GM19193 (cell line): ENCODE data around the gene C10orf90.

ENCODE experiments used
- POLR2A ChIP-seq: IDR thresholded peaks from 4 replicates; pipeline ENCODE4 v1.6.1; 2011; ENCODE audit not compliant: insufficient read depth, insufficient read length; ENCODE audit errors: extremely low read depth

Gene C10orf90

DNA sequence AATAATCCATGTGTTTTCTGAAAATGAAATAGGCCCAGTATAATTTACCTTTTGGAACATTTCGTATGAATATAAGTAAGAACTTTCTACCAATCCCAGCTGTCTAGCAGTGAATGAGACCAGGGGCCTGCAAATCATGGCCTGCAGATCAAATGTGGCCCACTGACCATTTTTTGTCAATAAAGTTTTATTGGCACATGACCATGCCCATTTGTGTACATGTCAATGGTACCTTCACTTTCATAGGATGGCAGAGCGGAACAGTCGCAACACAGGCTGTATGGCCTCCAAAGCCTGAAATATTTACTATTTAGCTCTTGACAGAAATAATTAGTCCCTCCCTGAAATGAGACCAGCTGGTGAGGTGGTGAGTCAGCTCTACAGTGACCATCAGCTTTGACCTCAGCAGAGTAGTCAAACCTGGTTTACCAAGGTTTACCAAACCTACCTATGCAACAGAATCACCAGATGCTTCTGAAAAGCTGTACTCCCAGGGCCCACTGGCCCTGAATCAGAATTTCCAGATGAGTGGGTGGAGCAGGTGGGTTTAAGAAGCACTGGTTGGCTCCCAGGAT is 13.8 kb upstream of the C10orf90 start:
- no peak for TF ChIP-seq POLR2A

DNA sequence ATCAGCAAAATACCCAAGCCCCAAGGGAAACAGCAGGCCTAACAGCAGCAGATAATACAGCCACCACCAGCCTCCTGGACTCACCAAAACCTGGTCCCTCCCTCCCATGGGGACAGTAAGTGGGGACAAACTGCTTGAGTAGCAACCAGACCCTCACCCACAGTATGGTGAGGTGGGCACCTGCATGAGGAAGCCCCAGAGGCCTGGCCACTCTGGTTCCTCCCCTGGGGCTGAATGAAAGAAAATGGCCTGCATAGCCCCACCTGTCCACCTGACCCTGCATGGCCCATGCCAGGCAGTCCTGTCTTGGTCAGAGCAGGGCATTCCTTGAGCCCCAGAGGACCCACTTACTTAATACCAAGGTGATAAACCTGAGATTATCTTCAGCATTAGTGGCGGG is 13.0 kb upstream of the C10orf90 start:
- no peak for TF ChIP-seq POLR2A

GRCh38 chr10:126675656-126676438 is 5.4 kb upstream of the C10orf90 start:
- no peak for TF ChIP-seq POLR2A

- TF ChIP-seq POLR2A = no peak
These were observed 4.4 kb upstream of the C10orf90 start for GRCh38 chr10:126674741-126675515.

DNA sequence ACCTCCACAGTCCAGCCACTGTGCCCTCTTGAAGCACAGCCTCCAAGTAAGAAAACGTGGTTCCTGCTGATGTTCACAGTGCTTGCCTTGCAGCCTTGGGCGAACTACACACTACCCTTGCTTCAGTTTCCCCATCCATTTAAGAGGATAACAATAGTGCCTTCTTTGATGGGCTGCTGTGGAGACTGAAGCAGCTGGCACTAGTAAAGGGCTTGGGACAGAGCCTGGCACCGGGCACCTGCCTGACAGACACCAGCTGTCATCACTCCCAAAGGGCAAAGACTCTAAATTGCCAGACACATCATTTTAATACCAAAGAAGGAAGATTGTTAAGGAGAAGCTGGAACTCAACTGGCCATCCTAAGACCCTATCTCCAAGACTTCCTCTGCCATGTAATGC is 3.1 kb upstream of the C10orf90 start:
- no peak for TF ChIP-seq POLR2A

- no peak for TF ChIP-seq POLR2A
These were observed 996 bp upstream of the C10orf90 start for GRCh38 chr10:126671402-126671975.

GRCh38 chr10:126670895-126671261 is 385 bp upstream of the C10orf90 start:
- TF ChIP-seq POLR2A = no peak

DNA sequence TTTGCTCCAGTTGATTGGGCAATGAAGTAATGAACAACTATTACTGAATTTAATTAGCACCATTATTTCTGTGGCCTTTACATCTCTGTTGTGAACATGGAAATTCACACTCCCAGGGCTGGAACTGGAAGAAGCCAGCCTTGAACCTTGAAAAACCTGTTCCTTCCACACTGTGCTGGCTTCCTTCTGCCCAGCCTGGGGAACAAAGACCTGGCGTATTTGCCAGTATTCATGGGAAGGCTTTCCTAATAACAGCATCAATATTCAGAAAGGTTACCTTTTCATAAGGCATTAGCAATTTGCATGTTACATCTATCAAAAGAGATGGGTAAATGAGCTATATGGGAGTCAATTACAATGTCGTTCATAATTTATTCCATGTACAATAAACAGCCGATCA is 1.3 kb downstream of the C10orf90 start:
- no peak for TF ChIP-seq POLR2A

DNA sequence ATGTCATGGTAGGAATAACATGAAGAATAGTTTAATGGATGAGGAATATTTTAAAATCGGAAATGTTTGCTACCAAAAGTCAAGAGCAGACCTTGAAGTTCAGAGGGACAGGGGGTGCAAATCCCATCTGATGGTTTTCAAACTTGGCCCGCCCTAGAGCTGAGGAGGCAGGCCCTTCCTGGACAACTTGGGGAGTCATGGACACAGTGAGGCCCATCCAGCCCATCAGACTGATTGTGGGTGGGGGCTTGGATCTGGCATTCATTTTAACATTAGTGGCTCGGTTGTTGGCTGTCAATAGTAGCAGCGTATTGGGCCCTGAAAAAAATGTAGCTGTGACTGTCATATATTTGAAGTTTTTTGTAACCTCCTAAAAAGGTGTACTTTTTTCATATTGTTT is 2.0 kb downstream of the C10orf90 start:
- no peak for TF ChIP-seq POLR2A

DNA sequence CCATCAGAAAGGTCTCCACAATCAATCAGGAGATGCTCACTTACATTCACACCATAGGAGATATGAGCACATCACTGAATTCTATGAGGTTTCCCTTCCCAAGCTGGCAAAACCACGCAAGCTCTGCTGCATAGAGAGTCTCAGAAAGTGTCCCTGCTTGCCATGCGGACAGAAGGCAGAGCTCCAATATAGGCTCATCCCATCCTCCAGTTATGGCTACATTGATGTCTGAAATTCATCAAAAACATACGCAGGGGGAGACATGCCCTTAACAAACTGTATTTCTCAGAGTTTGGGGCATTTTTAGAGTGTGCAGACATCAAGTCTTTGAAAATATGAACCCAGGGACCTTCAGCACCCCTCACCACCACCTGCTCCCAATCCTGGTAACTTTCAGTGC is 2.9 kb downstream of the C10orf90 start:
- no peak for TF ChIP-seq POLR2A

DNA sequence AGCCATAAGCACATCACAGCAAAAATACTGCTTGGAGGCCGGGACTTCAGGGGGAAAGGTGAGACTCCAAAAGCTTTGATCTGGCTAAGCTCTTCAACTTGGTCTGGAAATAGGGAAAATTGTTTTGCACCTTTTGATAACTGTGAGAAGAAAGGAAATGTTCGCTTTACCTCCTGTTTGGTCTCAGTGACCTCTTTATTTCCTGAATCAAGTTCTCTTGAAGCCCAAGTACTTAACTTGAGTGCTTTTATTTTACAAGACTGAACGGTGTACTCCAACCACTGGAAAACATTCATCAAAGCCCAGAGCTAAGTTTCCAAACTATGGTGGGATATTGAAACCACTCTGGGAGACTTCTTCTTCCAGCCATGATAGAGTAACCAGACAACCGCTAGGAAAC is 5.3 kb downstream of the C10orf90 start:
- no peak for TF ChIP-seq POLR2A

DNA sequence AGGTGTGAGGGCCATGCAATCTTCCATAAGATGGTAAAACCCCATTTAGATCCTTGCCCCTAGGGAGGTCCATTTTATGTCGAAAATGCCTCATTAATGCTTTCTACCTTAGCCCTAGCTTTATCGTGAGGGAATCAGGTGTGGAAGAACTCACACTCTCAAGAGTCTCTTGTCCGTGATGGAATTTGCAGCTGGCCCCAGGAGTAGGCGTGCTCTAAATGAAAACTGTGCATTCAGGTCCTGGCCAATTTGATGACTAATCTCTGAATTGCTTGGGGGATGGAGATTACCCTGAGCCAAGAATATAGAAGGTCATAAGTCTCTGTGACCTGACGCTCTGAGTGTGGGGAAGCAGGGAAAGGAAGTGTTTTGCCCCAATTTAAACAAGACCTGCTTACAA is 6.6 kb downstream of the C10orf90 start:
- no peak for TF ChIP-seq POLR2A

- TF ChIP-seq POLR2A = no peak
These were observed 7.2 kb downstream of the C10orf90 start for GRCh38 chr10:126663328-126663727.

GRCh38 chr10:126661841-126662515 is 8.5 kb downstream of the C10orf90 start:
- no peak for TF ChIP-seq POLR2A

DNA sequence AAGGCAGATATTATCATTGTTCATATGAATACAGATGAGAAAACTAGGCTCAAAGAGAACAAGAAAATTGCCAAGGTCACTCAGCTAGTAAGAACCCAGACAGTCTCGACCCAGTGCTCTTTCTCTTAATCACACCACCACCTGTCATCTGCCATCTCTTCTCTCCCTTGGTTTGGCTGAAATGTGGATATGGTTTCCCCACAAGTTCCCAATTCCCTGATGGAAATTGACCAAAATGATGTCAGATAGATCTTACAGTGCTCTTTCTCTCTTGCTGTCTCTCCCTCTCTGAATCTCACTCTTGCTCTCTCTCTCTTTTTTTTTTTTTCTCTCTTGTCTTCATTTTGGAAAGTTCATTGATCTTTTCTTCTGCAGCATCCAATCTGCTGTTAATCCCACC is 9.1 kb downstream of the C10orf90 start:
- no peak for TF ChIP-seq POLR2A
